ENCODE data around the gene S1PR3. TPM values are rescaled to one million over a fixed set of nuclear protein-coding genes. Genes with fewer than 3 reads are reported as not detected.

Gene S1PR3
- total and polyA plus RNA-seq, 9 donors, result 14.7 to 54.7 (median 34.6) TPM

DNA sequence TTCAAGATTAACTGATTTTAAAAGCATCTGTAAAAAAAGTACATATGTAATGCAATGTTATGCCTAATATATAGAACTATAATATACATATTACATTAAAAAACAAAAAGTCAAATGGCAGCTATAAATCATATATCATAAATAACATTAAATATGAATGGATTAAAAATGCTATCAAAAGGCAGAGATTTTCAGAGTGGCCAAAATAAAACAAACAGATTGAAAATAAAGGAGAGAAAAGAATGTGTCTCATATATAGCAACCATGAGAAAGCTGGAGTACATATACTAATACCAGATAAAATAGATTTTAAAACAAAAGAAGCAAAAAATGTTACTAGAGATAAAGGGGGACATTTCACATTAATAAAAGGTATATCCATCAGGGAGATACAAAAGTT lies 38.5 kb downstream of the S1PR3 start:
- H3K27ac ChIP-seq (ENCODE audit: low read length), result no peak overlapping the region
- H3K4me1 ChIP-seq (ENCODE audit: control insufficient read depth, insufficient read depth, low read length), result no peaks in the 10 kb centered on the region
- no peak for DNase-seq
- no peaks in the 10 kb centered on the region for H3K27me3 ChIP-seq (ENCODE audit: control insufficient read depth, insufficient read depth, low read length)
- no peak overlapping the region for H3K4me3 ChIP-seq (ENCODE audit: low read length)
- H3K9me3 ChIP-seq (replicated peaks; ENCODE audit: control insufficient read depth, low read depth, low read length), result peaks cover 3% of the 10 kb centered on the region
- no peaks in the 10 kb centered on the region for H3K36me3 ChIP-seq (ENCODE audit: control insufficient read depth, insufficient read depth, low read length)

DNA sequence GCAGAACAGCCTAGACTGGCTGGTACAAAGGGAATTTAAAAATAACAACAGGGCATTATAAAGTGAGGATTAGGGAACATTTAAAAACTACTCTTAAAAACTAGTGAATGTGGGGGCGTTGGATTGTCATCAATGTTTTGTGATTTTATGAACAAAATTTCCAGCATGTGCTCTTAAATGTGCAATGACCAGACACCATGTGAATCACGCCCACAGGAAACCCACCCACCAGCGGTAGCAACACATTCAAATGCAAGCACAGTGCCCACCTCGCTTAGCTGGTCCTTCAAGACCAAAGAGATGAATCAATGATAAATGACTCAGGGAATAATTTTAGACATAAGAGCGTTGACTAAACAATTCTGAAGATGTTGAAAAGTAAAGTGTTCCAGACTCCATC lies 40.9 kb downstream of the S1PR3 start:
- Histone ChIP-seq H3K36me3 (ENCODE audit: control insufficient read depth, insufficient read depth, low read length) (no peaks in the 10 kb centered on the region), H3K4me1 (ENCODE audit: control insufficient read depth, insufficient read depth, low read length) (no peaks in the 10 kb centered on the region), H3K9me3 (replicated peaks; ENCODE audit: control insufficient read depth, low read depth, low read length) (peaks cover 3% of the 10 kb centered on the region), H3K27ac (ENCODE audit: low read length) (no peak overlapping the region), H3K4me3 (ENCODE audit: low read length) (no peak overlapping the region), H3K27me3 (ENCODE audit: control insufficient read depth, insufficient read depth, low read length) (no peaks in the 10 kb centered on the region)
- DNase-seq, result no peak
- WGBS (ENCODE audit: insufficient coverage), result no CpG with 5 or more reads among the region's 5 CpGs

GRCh38 chr9:89032661-89033060 lies 41.4 kb downstream of the S1PR3 start:
- no peaks in the 10 kb centered on the region for H3K4me1 ChIP-seq (ENCODE audit: control insufficient read depth, insufficient read depth, low read length)
- H3K27ac ChIP-seq (ENCODE audit: low read length), result no peak overlapping the region
- no peak overlapping the region for H3K4me3 ChIP-seq (ENCODE audit: low read length)
- H3K27me3 ChIP-seq (ENCODE audit: control insufficient read depth, insufficient read depth, low read length), result no peaks in the 10 kb centered on the region
- peaks cover 3% of the 10 kb centered on the region for H3K9me3 ChIP-seq (replicated peaks; ENCODE audit: control insufficient read depth, low read depth, low read length)
- DNase-seq, result no peak
- no CpG with 5 or more reads among the region's 5 CpGs for WGBS (ENCODE audit: insufficient coverage)
- H3K36me3 ChIP-seq (ENCODE audit: control insufficient read depth, insufficient read depth, low read length), result no peaks in the 10 kb centered on the region

DNA sequence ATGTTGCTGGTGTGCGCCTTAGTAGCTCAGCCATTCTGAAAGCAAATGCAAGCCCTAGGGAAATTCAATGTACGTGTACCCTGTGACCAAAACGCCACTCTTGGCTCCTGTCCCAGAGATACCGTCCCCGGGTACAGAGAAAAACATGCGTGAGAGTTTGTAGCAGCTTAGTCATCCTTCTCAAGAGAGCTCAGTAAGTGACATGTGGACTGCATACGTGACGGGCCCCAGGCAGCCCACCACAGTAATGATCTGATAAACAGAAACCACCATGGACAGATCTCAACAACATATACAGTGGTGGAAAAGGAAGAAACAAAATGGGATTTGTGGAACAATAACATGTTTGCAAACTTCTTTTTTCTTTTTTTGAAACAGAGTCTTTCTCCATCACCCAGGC lies 45.1 kb downstream of the S1PR3 start:
- H3K4me3 ChIP-seq (ENCODE audit: low read length), result no peak overlapping the region
- H3K36me3 ChIP-seq (ENCODE audit: control insufficient read depth, insufficient read depth, low read length), result no peaks in the 10 kb centered on the region
- H3K27ac ChIP-seq (ENCODE audit: low read length), result no peak overlapping the region
- H3K9me3 ChIP-seq (replicated peaks; ENCODE audit: control insufficient read depth, low read depth, low read length), result no peaks in the 10 kb centered on the region
- 64% methylated on average over 8 of the region's 8 CpGs for WGBS (ENCODE audit: insufficient coverage)
- H3K27me3 ChIP-seq (ENCODE audit: control insufficient read depth, insufficient read depth, low read length), result no peaks in the 10 kb centered on the region
- DNase-seq, result no peak
- peaks cover 12% of the 10 kb centered on the region for H3K4me1 ChIP-seq (ENCODE audit: control insufficient read depth, insufficient read depth, low read length)

DNA sequence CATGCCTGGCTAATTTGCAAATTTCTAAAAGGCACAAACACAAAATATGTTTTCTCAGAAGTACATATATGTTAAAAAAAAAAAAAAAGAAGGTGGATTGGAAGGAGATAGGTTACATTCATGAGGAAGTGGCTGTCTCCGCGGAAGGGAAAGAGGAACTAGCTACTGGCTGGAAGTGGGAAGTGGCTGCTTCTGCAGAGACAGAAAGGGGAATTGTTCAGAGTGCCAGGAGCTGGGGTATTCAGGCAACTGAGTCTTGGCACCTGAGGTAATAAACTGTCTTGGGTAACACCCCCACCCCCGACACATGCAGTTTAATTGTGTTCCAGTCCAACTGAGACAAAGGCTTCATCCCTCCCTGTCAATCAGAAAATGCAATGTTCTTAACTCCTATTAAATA lies 45.6 kb downstream of the S1PR3 start:
- no peak overlapping the region for H3K4me3 ChIP-seq (ENCODE audit: low read length)
- peak; percentile 65 for DNase-seq
- WGBS (ENCODE audit: insufficient coverage), result 79% methylated on average over 2 of the region's 3 CpGs
- no peak overlapping the region for H3K27ac ChIP-seq (ENCODE audit: low read length)
- no peaks in the 10 kb centered on the region for H3K36me3 ChIP-seq (ENCODE audit: control insufficient read depth, insufficient read depth, low read length)
- peaks cover 12% of the 10 kb centered on the region for H3K4me1 ChIP-seq (ENCODE audit: control insufficient read depth, insufficient read depth, low read length)
- no peaks in the 10 kb centered on the region for H3K27me3 ChIP-seq (ENCODE audit: control insufficient read depth, insufficient read depth, low read length)
- H3K9me3 ChIP-seq (replicated peaks; ENCODE audit: control insufficient read depth, low read depth, low read length), result no peaks in the 10 kb centered on the region

GRCh38 chr9:89037346-89037745 lies 46.1 kb downstream of the S1PR3 start:
- Histone ChIP-seq H3K4me3 (ENCODE audit: low read length) (no peak overlapping the region), H3K36me3 (ENCODE audit: control insufficient read depth, insufficient read depth, low read length) (no peaks in the 10 kb centered on the region), H3K4me1 (ENCODE audit: control insufficient read depth, insufficient read depth, low read length) (peaks cover 12% of the 10 kb centered on the region), H3K27me3 (ENCODE audit: control insufficient read depth, insufficient read depth, low read length) (no peaks in the 10 kb centered on the region), H3K27ac (ENCODE audit: low read length) (no peak overlapping the region), H3K9me3 (replicated peaks; ENCODE audit: control insufficient read depth, low read depth, low read length) (no peaks in the 10 kb centered on the region)
- DNase-seq, result no peak
- WGBS (ENCODE audit: insufficient coverage), result no CpG with 5 or more reads among the region's 4 CpGs

DNA sequence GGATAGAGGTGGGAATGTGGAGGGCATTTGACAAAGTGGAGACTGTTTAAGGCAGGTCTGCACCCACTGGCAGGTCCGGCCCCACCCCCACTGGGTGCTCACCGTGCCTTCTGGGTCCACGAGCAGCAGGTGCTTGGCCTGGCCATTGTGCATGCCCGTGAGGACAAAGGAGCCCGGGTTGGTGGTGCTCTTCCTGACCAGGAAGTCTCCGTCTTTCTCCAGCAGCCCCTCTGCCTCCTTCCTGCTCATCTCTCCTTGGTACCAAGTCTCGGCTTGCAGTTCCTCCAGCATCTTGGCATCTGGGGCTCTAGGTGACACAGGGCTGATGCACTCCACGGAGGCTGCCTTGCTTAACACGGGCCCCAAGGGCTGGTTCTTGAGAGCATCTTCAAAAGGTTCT lies 46.6 kb downstream of the S1PR3 start:
- Histone ChIP-seq H3K36me3 (ENCODE audit: control insufficient read depth, insufficient read depth, low read length) (no peaks in the 10 kb centered on the region), H3K27ac (ENCODE audit: low read length) (no peak overlapping the region), H3K4me1 (ENCODE audit: control insufficient read depth, insufficient read depth, low read length) (peaks cover 12% of the 10 kb centered on the region), H3K27me3 (ENCODE audit: control insufficient read depth, insufficient read depth, low read length) (no peaks in the 10 kb centered on the region), H3K4me3 (ENCODE audit: low read length) (no peak overlapping the region), H3K9me3 (replicated peaks; ENCODE audit: control insufficient read depth, low read depth, low read length) (no peaks in the 10 kb centered on the region)
- DNase-seq, result no peak
- WGBS (ENCODE audit: insufficient coverage), result 82% methylated on average over 7 of the region's 9 CpGs

DNA sequence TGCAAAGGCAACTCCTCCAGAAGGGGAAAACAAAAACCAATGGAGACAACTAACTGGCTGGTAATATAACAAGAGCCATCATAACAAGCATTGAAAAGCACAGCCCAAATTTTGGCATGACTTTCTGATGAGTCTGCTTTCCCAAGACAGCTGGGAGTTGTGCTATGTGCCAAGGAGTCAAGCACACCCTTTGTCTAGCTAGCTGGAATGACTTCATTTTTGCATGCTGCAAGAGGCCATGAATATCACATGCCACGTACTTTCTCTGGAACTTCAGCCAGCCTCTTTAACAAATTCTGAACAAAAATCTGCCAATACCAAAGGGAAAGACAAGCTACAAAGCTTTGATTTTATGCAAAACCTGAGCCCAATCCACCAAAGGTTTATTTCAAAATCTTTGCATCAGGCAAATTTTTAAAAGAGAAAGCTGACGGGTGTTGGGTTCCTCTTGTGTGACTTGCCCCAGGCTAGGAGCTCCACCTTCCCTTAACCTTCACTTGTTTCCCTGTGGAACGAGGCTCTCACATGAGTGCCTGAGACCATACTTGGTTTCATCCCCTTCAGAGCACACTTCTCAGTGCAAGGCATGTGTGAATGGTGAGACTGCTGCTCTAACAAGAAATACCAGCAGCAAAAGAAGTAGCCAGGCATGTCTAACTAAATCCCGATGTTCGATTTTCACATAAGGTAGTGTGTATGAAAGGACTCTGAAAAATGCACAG lies 47.3 kb downstream of the S1PR3 start:
- Histone ChIP-seq H3K36me3 (ENCODE audit: control insufficient read depth, insufficient read depth, low read length) (no peaks in the 10 kb centered on the region), H3K4me1 (ENCODE audit: control insufficient read depth, insufficient read depth, low read length) (peaks cover 12% of the 10 kb centered on the region), H3K27me3 (ENCODE audit: control insufficient read depth, insufficient read depth, low read length) (no peaks in the 10 kb centered on the region), H3K9me3 (replicated peaks; ENCODE audit: control insufficient read depth, low read depth, low read length) (no peaks in the 10 kb centered on the region), H3K4me3 (ENCODE audit: low read length) (no peak overlapping the region), H3K27ac (ENCODE audit: low read length) (peak overlapping the region; percentile 20)
- peak; percentile 86 for DNase-seq
- 44% methylated on average over 1 of the region's 5 CpGs for WGBS (ENCODE audit: insufficient coverage)

GRCh38 chr9:89039104-89039465 lies 47.8 kb downstream of the S1PR3 start:
- peaks cover 12% of the 10 kb centered on the region for H3K4me1 ChIP-seq (ENCODE audit: control insufficient read depth, insufficient read depth, low read length)
- no peak overlapping the region for H3K4me3 ChIP-seq (ENCODE audit: low read length)
- WGBS (ENCODE audit: insufficient coverage), result no CpG with 5 or more reads among the region's 4 CpGs
- H3K9me3 ChIP-seq (replicated peaks; ENCODE audit: control insufficient read depth, low read depth, low read length), result no peaks in the 10 kb centered on the region
- DNase-seq, result no peak
- H3K27me3 ChIP-seq (ENCODE audit: control insufficient read depth, insufficient read depth, low read length), result no peaks in the 10 kb centered on the region
- no peak overlapping the region for H3K27ac ChIP-seq (ENCODE audit: low read length)
- no peaks in the 10 kb centered on the region for H3K36me3 ChIP-seq (ENCODE audit: control insufficient read depth, insufficient read depth, low read length)

GRCh38 chr9:89039664-89040063 lies 48.4 kb downstream of the S1PR3 start:
- Histone ChIP-seq H3K4me3 (ENCODE audit: low read length) (no peak overlapping the region), H3K27me3 (ENCODE audit: control insufficient read depth, insufficient read depth, low read length) (no peaks in the 10 kb centered on the region), H3K4me1 (ENCODE audit: control insufficient read depth, insufficient read depth, low read length) (peaks cover 12% of the 10 kb centered on the region), H3K27ac (ENCODE audit: low read length) (no peak overlapping the region), H3K9me3 (replicated peaks; ENCODE audit: control insufficient read depth, low read depth, low read length) (no peaks in the 10 kb centered on the region), H3K36me3 (ENCODE audit: control insufficient read depth, insufficient read depth, low read length) (no peaks in the 10 kb centered on the region)
- 100% methylated on average over 2 of the region's 2 CpGs for WGBS (ENCODE audit: insufficient coverage)
- DNase-seq, result no peak

- no peak overlapping the region for H3K4me3 ChIP-seq (ENCODE audit: low read length)
- WGBS (ENCODE audit: insufficient coverage), result 82% methylated on average over 4 of the region's 9 CpGs
- no peaks in the 10 kb centered on the region for H3K27me3 ChIP-seq (ENCODE audit: control insufficient read depth, insufficient read depth, low read length)
- H3K36me3 ChIP-seq (ENCODE audit: control insufficient read depth, insufficient read depth, low read length), result no peaks in the 10 kb centered on the region
- H3K4me1 ChIP-seq (ENCODE audit: control insufficient read depth, insufficient read depth, low read length), result peaks cover 9% of the 10 kb centered on the region
- no peak for DNase-seq
- no peaks in the 10 kb centered on the region for H3K9me3 ChIP-seq (replicated peaks; ENCODE audit: control insufficient read depth, low read depth, low read length)
- no peak overlapping the region for H3K27ac ChIP-seq (ENCODE audit: low read length)
Observed at GRCh38 chr9:89042984-89043383, 51.7 kb downstream of the S1PR3 start.

Measured in muscle of leg (tissue), 11 donors.